SJCRH30 (cell line): ENCODE results near the gene DNAJC24. TPM values are rescaled to one million over a fixed set of nuclear protein-coding genes. Genes with fewer than 3 reads are reported as not detected.
"Not testable (repeated sequence)": the region's sequence is repeated elsewhere in the genome, so short reads cannot be mapped to it uniquely, and the experiment has no call there.

Source experiments
- DNase-seq, 2 experiments: peaks; one replicate each; pipeline ENCODE4 v3.0.0-alpha.2; 2015 to 2020
- H3K27ac ChIP-seq: fragments of 250-450 bp; sonication (Bioruptor Pico); 2 replicates; pipeline ENCODE4 v1.5.1; 2020; ENCODE audit warnings: mild to moderate bottlenecking, moderate library complexity
- H3K27me3 ChIP-seq: fragments of 250-450 bp; sonication (Bioruptor Pico); 2 replicates; pipeline ENCODE4 v1.5.1; 2020; ENCODE audit warnings: mild to moderate bottlenecking, moderate library complexity
- H3K36me3 ChIP-seq: fragments of 250-450 bp; sonication (Bioruptor Pico); 2 replicates; pipeline ENCODE4 v1.5.1; 2020; ENCODE audit warnings: mild to moderate bottlenecking, moderate library complexity
- H3K4me1 ChIP-seq: fragments of 250-450 bp; sonication (Bioruptor Pico); 2 replicates; pipeline ENCODE4 v1.5.1; 2020; ENCODE audit warnings: mild to moderate bottlenecking, moderate library complexity
- H3K4me3 ChIP-seq: fragments of 250-450 bp; sonication (Bioruptor Pico); 2 replicates; pipeline ENCODE4 v1.5.1; 2020; ENCODE audit warnings: mild to moderate bottlenecking, moderate library complexity
- H3K9me3 ChIP-seq: fragments of 250-450 bp; sonication (Bioruptor Pico); replicated peaks from 2 replicates; pipeline ENCODE4 v1.5.1; 2020; ENCODE audit warnings: mild to moderate bottlenecking, moderate library complexity
- total RNA-seq: library from RNA; depleted of rRNA; stranded (reverse); fragments of >200 nt; shearing (Covaris generic); gene quantifications from 2 replicates; pipeline ENCODE4 v1.2.3, GENCODE V29; 2014; rRNA removed

DNAJC24 gene
- total RNA-seq: 19.1 and 21.3 TPM in 2 replicates

- Histone ChIP-seq H3K9me3 (no peaks in the 10 kb centered on the region), H3K27me3 (no peaks in the 10 kb centered on the region), H3K4me3 (peak within 1 kb of the TSS; percentile 76), H3K36me3 (no peaks in the 10 kb centered on the region), H3K27ac (peak within 1 kb of the TSS; percentile 68), H3K4me1 (no peaks in the 10 kb centered on the region)
- DNase-seq: peak; percentile 92 to 94
Measured at GRCh38 chr11:31369348-31370329, at the start of gene DNAJC24, which contains the start of gene DCDC1. TSS of gene DNAJC24 (plus strand) at chr11:31369860. CDS start at chr11:31370749, 889 bp downstream. TSS of gene DCDC1 (minus strand) at chr11:31369739. CDS start at chr11:31328280, 41,459 bp downstream.

GRCh38 chr11:31321494-31321893 is 48.2 kb upstream of the DNAJC24 start:
- not testable (repeated sequence) for H3K36me3 ChIP-seq, H3K27ac ChIP-seq, H3K4me3 ChIP-seq, H3K4me1 ChIP-seq, H3K27me3 ChIP-seq, DNase-seq, H3K9me3 ChIP-seq

GRCh38 chr11:31323145-31323544 is 46.5 kb upstream of the DNAJC24 start:
- DNase-seq: no peak
- Histone ChIP-seq H3K4me1 (no peaks in the 10 kb centered on the region), H3K9me3 (no peaks in the 10 kb centered on the region), H3K36me3 (no peaks in the 10 kb centered on the region), H3K27me3 (no peaks in the 10 kb centered on the region), H3K4me3 (no peak overlapping the region), H3K27ac (no peak overlapping the region)

- no peak for DNase-seq
- H3K27me3 ChIP-seq: no peaks in the 10 kb centered on the region
- H3K27ac ChIP-seq: no peak overlapping the region
- no peaks in the 10 kb centered on the region for H3K9me3 ChIP-seq
- no peaks in the 10 kb centered on the region for H3K4me1 ChIP-seq
- no peak overlapping the region for H3K4me3 ChIP-seq
- no peaks in the 10 kb centered on the region for H3K36me3 ChIP-seq
Measured at GRCh38 chr11:31325160-31325559, 44.5 kb upstream of the DNAJC24 start.

GRCh38 chr11:31326470-31327148 is 43.1 kb upstream of the DNAJC24 start:
- no peaks in the 10 kb centered on the region for H3K9me3 ChIP-seq
- no peaks in the 10 kb centered on the region for H3K4me1 ChIP-seq
- H3K36me3 ChIP-seq: no peaks in the 10 kb centered on the region
- H3K27me3 ChIP-seq: no peaks in the 10 kb centered on the region
- no peak overlapping the region for H3K4me3 ChIP-seq
- no peak overlapping the region for H3K27ac ChIP-seq
- no peak for DNase-seq

- Histone ChIP-seq H3K36me3 (no peaks in the 10 kb centered on the region), H3K4me3 (no peak overlapping the region), H3K9me3 (no peaks in the 10 kb centered on the region), H3K27me3 (no peaks in the 10 kb centered on the region), H3K27ac (no peak overlapping the region), H3K4me1 (no peaks in the 10 kb centered on the region)
- DNase-seq: no peak
Measured at GRCh38 chr11:31327417-31327816, 42.2 kb upstream of the DNAJC24 start.

- Histone ChIP-seq H3K36me3 (no peaks in the 10 kb centered on the region), H3K27me3 (no peaks in the 10 kb centered on the region), H3K4me1 (no peaks in the 10 kb centered on the region), H3K9me3 (no peaks in the 10 kb centered on the region), H3K27ac (no peak overlapping the region), H3K4me3 (no peak overlapping the region)
- no peak for DNase-seq
Measured at GRCh38 chr11:31328697-31329096, 41.0 kb upstream of the DNAJC24 start.

GRCh38 chr11:31337806-31338205 is 31.9 kb upstream of the DNAJC24 start:
- Histone ChIP-seq H3K4me1 (no peaks in the 10 kb centered on the region), H3K36me3 (no peaks in the 10 kb centered on the region), H3K27me3 (no peaks in the 10 kb centered on the region), H3K27ac (no peak overlapping the region), H3K9me3 (no peaks in the 10 kb centered on the region), H3K4me3 (no peak overlapping the region)
- DNase-seq: no peak

- Histone ChIP-seq H3K4me3 (no peak overlapping the region), H3K27me3 (no peaks in the 10 kb centered on the region), H3K36me3 (no peaks in the 10 kb centered on the region), H3K4me1 (no peaks in the 10 kb centered on the region), H3K9me3 (no peaks in the 10 kb centered on the region), H3K27ac (no peak overlapping the region)
- DNase-seq: peak; percentile 16 to 52
Measured at GRCh38 chr11:31340903-31341572, 28.6 kb upstream of the DNAJC24 start.

- H3K4me1 ChIP-seq: no peaks in the 10 kb centered on the region
- no peak overlapping the region for H3K27ac ChIP-seq
- no peaks in the 10 kb centered on the region for H3K36me3 ChIP-seq
- no peaks in the 10 kb centered on the region for H3K27me3 ChIP-seq
- no peak overlapping the region for H3K4me3 ChIP-seq
- H3K9me3 ChIP-seq: no peaks in the 10 kb centered on the region
- DNase-seq: no peak
Measured at GRCh38 chr11:31351168-31351567, 18.5 kb upstream of the DNAJC24 start.

GRCh38 chr11:31355131-31355530 is 14.5 kb upstream of the DNAJC24 start:
- no peak overlapping the region for H3K27ac ChIP-seq
- H3K27me3 ChIP-seq: no peaks in the 10 kb centered on the region
- H3K9me3 ChIP-seq: no peaks in the 10 kb centered on the region
- H3K36me3 ChIP-seq: no peaks in the 10 kb centered on the region
- DNase-seq: peak in 1 of 2 experiments; percentile 8
- H3K4me3 ChIP-seq: no peak overlapping the region
- H3K4me1 ChIP-seq: no peaks in the 10 kb centered on the region

GRCh38 chr11:31355817-31356216 is 13.8 kb upstream of the DNAJC24 start:
- Histone ChIP-seq H3K27ac (no peak overlapping the region), H3K36me3 (no peaks in the 10 kb centered on the region), H3K9me3 (no peaks in the 10 kb centered on the region), H3K4me1 (no peaks in the 10 kb centered on the region), H3K4me3 (no peak overlapping the region), H3K27me3 (no peaks in the 10 kb centered on the region)
- no peak for DNase-seq

- no peaks in the 10 kb centered on the region for H3K9me3 ChIP-seq
- H3K4me3 ChIP-seq: no peak overlapping the region
- H3K27me3 ChIP-seq: no peaks in the 10 kb centered on the region
- H3K36me3 ChIP-seq: no peaks in the 10 kb centered on the region
- no peaks in the 10 kb centered on the region for H3K4me1 ChIP-seq
- no peak overlapping the region for H3K27ac ChIP-seq
- no peak for DNase-seq
Measured at GRCh38 chr11:31361743-31362142, 7.9 kb upstream of the DNAJC24 start.

- Histone ChIP-seq H3K4me3 (no peak overlapping the region), H3K9me3 (no peaks in the 10 kb centered on the region), H3K27ac (no peak overlapping the region), H3K36me3 (no peaks in the 10 kb centered on the region), H3K27me3 (no peaks in the 10 kb centered on the region), H3K4me1 (no peaks in the 10 kb centered on the region)
- no peak for DNase-seq
Measured at GRCh38 chr11:31366795-31367194, 2.9 kb upstream of the DNAJC24 start.

- H3K27ac ChIP-seq: no peak overlapping the region
- no peak overlapping the region for H3K4me3 ChIP-seq
- no peaks in the 10 kb centered on the region for H3K36me3 ChIP-seq
- no peaks in the 10 kb centered on the region for H3K4me1 ChIP-seq
- no peak for DNase-seq
- no peaks in the 10 kb centered on the region for H3K27me3 ChIP-seq
- no peaks in the 10 kb centered on the region for H3K9me3 ChIP-seq
Measured at GRCh38 chr11:31375879-31376278, 6.2 kb downstream of the DNAJC24 start.
